Measurements from ENCODE around the gene CCDC188. TPM values are rescaled to one million over a fixed set of nuclear protein-coding genes. Genes with fewer than 3 reads are reported as not detected.

Gene CCDC188
- total and polyA plus RNA-seq, 9 of the 15 experiments (the other 6 are each of a cell fraction or from before 2014, with no cell fraction given) = not detected

DNA sequence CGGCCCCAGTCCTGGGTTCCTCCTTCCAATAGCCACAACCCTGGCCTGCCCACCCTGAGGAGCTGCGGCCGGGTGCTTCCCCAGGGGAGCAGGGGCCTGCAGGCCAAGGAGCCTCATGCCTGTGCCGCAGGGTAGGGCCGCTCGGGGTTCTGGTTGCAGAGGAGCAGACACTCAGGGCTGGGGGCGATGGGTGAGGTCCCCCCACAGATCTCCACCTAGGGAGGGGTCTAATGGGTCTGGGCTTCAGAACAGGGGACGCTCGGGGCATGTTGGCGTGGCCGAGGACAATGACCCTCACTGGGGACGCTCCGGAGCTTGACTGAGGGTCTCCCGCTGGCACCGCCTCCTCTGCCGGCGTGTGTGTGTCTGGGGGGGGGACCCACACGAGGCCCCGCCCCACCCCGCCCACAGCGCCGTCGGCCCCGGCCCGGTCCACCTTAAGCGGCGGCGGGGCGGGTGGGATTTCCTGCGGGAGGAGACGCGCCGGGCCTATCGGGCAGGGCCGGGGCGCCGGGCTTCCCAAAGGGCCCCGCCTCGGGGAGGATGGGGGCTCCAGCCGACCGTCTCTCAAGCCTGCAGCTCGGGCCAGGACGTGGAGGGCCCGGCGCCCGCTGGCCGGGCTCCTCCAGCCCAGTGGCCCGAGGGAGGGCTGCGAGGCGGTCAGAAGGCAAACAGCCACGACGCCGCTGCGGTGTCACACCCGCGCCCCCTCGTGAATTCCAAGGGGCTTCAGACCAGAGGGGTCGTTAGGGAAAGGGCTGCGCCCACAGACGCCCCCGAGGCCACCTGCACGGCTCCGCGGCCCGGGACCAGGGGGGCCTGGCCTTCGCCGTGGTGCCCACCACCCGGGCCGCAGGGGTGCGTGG lies 19.9 kb downstream of the CCDC188 start (continued):
- no peak for TF ChIP-seq ZNF431 (CRISPR knock-in tag; IDR thresholded peaks at IDR 0.05)
- no peak for TF ChIP-seq RAD51 (IDR thresholded peaks at IDR 0.05; ENCODE audit: borderline replicate concordance, low read depth)
- 0 out of 2 replicates have a peak, but pooled peaks have one; percentile 47 for TF ChIP-seq RBM14 (IDR thresholded peaks at IDR 0.05; ENCODE audit: borderline replicate concordance, insufficient read depth, low read depth, low read length)
- TF ChIP-seq, protein P1, sequence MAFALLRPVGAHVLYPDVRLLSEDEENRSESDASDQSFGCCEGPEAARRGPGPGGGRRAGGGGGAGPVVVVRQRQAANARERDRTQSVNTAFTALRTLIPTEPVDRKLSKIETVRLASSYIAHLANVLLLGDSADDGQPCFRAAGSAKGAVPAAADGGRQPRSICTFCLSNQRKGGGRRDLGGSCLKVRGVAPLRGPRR (CRISPR knock-in tag; IDR thresholded peaks at IDR 0.05) = 0 out of 2 replicates have a peak, but pooled peaks have one; percentile 61
- TF ChIP-seq, protein P2, sequence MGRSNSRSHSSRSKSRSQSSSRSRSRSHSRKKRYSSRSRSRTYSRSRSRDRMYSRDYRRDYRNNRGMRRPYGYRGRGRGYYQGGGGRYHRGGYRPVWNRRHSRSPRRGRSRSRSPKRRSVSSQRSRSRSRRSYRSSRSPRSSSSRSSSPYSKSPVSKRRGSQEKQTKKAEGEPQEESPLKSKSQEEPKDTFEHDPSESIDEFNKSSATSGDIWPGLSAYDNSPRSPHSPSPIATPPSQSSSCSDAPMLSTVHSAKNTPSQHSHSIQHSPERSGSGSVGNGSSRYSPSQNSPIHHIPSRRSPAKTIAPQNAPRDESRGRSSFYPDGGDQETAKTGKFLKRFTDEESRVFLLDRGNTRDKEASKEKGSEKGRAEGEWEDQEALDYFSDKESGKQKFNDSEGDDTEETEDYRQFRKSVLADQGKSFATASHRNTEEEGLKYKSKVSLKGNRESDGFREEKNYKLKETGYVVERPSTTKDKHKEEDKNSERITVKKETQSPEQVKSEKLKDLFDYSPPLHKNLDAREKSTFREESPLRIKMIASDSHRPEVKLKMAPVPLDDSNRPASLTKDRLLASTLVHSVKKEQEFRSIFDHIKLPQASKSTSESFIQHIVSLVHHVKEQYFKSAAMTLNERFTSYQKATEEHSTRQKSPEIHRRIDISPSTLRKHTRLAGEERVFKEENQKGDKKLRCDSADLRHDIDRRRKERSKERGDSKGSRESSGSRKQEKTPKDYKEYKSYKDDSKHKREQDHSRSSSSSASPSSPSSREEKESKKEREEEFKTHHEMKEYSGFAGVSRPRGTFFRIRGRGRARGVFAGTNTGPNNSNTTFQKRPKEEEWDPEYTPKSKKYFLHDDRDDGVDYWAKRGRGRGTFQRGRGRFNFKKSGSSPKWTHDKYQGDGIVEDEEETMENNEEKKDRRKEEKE (IDR thresholded peaks at IDR 0.05; ENCODE audit: borderline replicate concordance in 1 of 2, control insufficient read depth in 1 of 2, low read depth in 2 of 2, low read length in 1 of 2) = no peak
- no peak for TF ChIP-seq THRAP3 (IDR thresholded peaks at IDR 0.05; ENCODE audit: borderline replicate concordance)
- no peak for TF ChIP-seq DACH1 (IDR thresholded peaks at IDR 0.05; ENCODE audit: partially characterized antibody)
- no peak for TF ChIP-seq PTBP1 (IDR thresholded peaks at IDR 0.05; ENCODE audit: low read depth, low read length)
- TF ChIP-seq, protein P3, sequence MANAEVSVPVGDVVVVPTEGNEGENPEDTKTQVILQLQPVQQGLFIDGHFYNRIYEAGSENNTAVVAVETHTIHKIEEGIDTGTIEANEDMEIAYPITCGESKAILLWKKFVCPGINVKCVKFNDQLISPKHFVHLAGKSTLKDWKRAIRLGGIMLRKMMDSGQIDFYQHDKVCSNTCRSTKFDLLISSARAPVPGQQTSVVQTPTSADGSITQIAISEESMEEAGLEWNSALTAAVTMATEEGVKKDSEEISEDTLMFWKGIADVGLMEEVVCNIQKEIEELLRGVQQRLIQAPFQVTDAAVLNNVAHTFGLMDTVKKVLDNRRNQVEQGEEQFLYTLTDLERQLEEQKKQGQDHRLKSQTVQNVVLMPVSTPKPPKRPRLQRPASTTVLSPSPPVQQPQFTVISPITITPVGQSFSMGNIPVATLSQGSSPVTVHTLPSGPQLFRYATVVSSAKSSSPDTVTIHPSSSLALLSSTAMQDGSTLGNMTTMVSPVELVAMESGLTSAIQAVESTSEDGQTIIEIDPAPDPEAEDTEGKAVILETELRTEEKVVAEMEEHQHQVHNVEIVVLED (CRISPR knock-in tag; IDR thresholded peaks at IDR 0.05) = peak; percentile 68
- TF ChIP-seq ZNF740 (CRISPR knock-in tag; IDR thresholded peaks at IDR 0.05) = no peak
- peak in 1 of 2 experiments; percentile 96; a peak in 2 of 4 replicates for TF ChIP-seq ZNF740 (tag; IDR thresholded peaks at IDR 0.05)
- no peak for TF ChIP-seq MCM5 (IDR thresholded peaks at IDR 0.05; ENCODE audit: low read depth)
- no peak for TF ChIP-seq RERE (CRISPR knock-in tag; IDR thresholded peaks at IDR 0.05; ENCODE audit: borderline replicate concordance)
- no peak for TF ChIP-seq PML (IDR thresholded peaks at IDR 0.05; ENCODE audit: low read length)
